PC-3 (cell line): ENCODE measurements around the gene PTTG2.

Experiments used
- EZH2phosphoT487 ChIP-seq: fragments of 300-600 bp; sonication (generic); IDR thresholded peaks from 2 replicates; pipeline ENCODE4 v1.6.1; 2018; ENCODE audit warnings: mild to moderate bottlenecking, antibody characterized with exemption, low read length, borderline replicate concordance
- TF ChIP-seq, protein P1 (sequence below): fragments of 300-600 bp; sonication (generic); conservative IDR thresholded peaks from 2 replicates; pipeline ENCODE4 v1.5.1; 2017; ENCODE audit warnings: antibody characterized with exemption, low read depth, mild to moderate bottlenecking, low read length

GRCh38 chr4:37998226-37998625 lies 38.0 kb downstream of the PTTG2 start:
- TF ChIP-seq, protein P1, sequence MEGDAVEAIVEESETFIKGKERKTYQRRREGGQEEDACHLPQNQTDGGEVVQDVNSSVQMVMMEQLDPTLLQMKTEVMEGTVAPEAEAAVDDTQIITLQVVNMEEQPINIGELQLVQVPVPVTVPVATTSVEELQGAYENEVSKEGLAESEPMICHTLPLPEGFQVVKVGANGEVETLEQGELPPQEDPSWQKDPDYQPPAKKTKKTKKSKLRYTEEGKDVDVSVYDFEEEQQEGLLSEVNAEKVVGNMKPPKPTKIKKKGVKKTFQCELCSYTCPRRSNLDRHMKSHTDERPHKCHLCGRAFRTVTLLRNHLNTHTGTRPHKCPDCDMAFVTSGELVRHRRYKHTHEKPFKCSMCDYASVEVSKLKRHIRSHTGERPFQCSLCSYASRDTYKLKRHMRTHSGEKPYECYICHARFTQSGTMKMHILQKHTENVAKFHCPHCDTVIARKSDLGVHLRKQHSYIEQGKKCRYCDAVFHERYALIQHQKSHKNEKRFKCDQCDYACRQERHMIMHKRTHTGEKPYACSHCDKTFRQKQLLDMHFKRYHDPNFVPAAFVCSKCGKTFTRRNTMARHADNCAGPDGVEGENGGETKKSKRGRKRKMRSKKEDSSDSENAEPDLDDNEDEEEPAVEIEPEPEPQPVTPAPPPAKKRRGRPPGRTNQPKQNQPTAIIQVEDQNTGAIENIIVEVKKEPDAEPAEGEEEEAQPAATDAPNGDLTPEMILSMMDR: no peak
- no peak for TF ChIP-seq EZH2phosphoT487
